IPS-18a (cell line): ENCODE measurements around the gene FNDC3A.

Source experiments
- H3K27ac ChIP-seq: one replicate; pipeline ENCODE4 v1.5.1; 2013; ENCODE audit warnings: low read length
- H3K27me3 ChIP-seq: one replicate; pipeline ENCODE4 v1.6.1; 2013; ENCODE audit warnings: mild to moderate bottlenecking, low read length; ENCODE audit not compliant: control insufficient read depth, insufficient read depth
- H3K36me3 ChIP-seq: one replicate; pipeline ENCODE4 v1.6.1; 2013; ENCODE audit warnings: low read depth, low read length; ENCODE audit not compliant: control insufficient read depth
- H3K4me1 ChIP-seq: one replicate; pipeline ENCODE4 v1.6.1; 2013; ENCODE audit warnings: low read depth, low read length; ENCODE audit not compliant: control insufficient read depth
- H3K4me3 ChIP-seq: one replicate; pipeline ENCODE4 v1.5.1; 2013; ENCODE audit warnings: low read length
- H3K9ac ChIP-seq: one replicate; pipeline ENCODE4 v1.6.1; 2013; ENCODE audit warnings: mild to moderate bottlenecking, low read length, moderate library complexity
- H3K9me3 ChIP-seq: one replicate; pipeline ENCODE4 v1.6.1; 2013; ENCODE audit warnings: low read depth, low read length; ENCODE audit not compliant: control insufficient read depth

FNDC3A gene

DNA sequence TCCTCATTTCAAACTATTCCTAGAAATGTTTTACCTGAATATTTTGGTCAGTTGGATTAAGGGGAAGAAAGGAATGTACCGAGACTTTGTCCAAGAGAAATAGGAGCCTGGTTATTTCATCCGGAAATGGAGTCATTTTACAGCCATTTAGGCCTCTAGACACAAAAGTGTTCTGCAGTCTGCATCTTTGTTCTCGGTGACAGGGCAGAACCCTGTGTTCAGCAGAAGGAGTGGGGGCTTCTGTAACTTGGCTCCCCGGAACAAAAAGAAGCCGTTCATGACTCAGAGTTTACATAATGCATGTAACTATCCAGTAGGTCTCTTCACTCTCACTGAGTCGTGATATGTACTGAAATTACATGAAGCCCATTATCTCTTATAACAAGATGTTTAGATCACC is 21.6 kb upstream of the FNDC3A start:
- Histone ChIP-seq H3K9me3 (no peaks in the 10 kb centered on the region), H3K4me1 (no peaks in the 10 kb centered on the region), H3K9ac (no peak overlapping the region), H3K4me3 (no peak overlapping the region), H3K27me3 (no peaks in the 10 kb centered on the region), H3K27ac (no peak overlapping the region), H3K36me3 (no peaks in the 10 kb centered on the region)

DNA sequence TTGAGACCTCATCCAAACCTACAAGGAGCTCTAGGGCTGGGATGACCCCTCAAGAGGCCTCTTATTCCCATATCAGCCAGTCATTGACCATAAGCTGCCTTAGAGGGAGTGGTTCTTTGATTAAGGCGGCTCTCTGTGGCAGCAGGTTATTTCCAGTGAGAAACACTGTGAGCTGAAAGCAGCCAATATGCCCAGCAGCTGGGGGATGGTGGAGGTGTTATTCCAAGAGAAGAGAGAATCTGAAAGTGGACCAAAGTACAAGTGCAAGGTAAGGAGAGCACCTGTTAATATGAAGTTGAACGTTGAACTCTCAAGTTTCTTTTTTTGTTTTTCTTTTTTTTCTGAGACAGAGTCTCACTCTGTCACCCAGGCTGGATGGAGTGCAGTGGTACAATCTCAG is 20.2 kb upstream of the FNDC3A start:
- H3K27ac ChIP-seq = no peak overlapping the region
- H3K9me3 ChIP-seq = no peaks in the 10 kb centered on the region
- H3K9ac ChIP-seq = no peak overlapping the region
- no peaks in the 10 kb centered on the region for H3K36me3 ChIP-seq
- H3K4me1 ChIP-seq = no peaks in the 10 kb centered on the region
- H3K4me3 ChIP-seq = no peak overlapping the region
- H3K27me3 ChIP-seq = no peaks in the 10 kb centered on the region

DNA sequence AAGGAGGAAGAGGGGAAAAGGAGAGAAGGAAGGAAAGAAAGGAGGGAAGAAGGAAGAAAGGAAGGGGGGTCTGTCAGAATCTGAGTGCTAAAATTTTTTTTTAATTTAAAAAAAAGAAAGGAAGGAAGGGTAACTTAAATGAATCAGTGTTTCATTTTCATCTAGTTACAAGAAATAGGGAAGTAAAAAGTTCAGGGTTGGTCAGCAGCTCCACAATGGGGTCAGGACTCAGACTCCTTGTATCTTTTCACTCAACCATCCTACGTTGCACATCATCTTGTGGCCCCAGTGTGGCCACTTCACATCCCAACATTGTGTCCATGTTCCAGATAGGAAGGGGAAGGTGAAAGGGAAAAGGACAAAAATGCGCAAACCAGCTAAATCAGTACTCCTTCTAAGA is 14.3 kb upstream of the FNDC3A start:
- no peaks in the 10 kb centered on the region for H3K9me3 ChIP-seq
- no peaks in the 10 kb centered on the region for H3K27me3 ChIP-seq
- H3K4me3 ChIP-seq = no peak overlapping the region
- no peak overlapping the region for H3K27ac ChIP-seq
- no peaks in the 10 kb centered on the region for H3K36me3 ChIP-seq
- no peaks in the 10 kb centered on the region for H3K4me1 ChIP-seq
- no peak overlapping the region for H3K9ac ChIP-seq

DNA sequence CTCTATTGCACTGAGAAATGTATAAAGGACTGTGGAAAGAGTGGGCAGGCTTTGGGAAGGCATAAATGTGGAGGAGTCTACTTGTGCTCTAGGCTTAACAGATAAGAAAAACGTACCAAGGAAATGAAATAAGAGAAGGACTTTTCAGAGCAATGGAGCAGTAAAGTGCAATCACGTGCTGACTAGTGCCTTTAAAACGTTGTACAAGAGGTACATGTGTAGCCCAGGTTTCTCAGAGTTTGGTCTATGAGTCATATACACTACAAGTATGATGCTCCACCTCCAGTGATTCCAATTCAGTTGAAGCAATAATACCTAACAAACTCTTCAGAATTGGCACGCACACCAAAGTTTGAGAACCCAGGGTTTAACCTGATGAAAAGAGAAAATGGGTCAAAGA is 13.4 kb upstream of the FNDC3A start:
- Histone ChIP-seq H3K9me3 (no peaks in the 10 kb centered on the region), H3K9ac (no peak overlapping the region), H3K27me3 (no peaks in the 10 kb centered on the region), H3K4me1 (no peaks in the 10 kb centered on the region), H3K36me3 (no peaks in the 10 kb centered on the region), H3K27ac (no peak overlapping the region), H3K4me3 (no peak overlapping the region)

DNA sequence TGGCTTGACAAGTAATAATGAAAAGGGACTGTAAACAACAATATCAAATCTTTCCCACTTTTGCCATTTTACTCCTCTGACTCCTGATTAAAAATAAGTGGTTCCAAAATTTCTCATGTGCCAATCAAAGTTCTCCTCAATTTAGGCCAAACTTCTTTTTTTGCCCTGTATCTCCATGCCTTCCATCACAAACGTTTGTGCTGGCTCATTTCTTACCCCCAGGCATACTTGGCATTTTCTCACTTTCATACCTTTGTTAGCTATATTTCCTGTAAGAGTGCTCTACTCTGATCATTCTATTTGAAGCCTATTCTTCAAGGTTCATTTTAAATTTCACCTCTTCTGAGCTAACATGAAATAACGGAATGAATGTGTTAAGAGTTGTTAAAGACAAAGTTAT is 10.0 kb upstream of the FNDC3A start:
- H3K36me3 ChIP-seq = no peaks in the 10 kb centered on the region
- no peaks in the 10 kb centered on the region for H3K27me3 ChIP-seq
- H3K27ac ChIP-seq = no peak overlapping the region
- H3K9me3 ChIP-seq = no peaks in the 10 kb centered on the region
- H3K4me3 ChIP-seq = no peak overlapping the region
- no peaks in the 10 kb centered on the region for H3K4me1 ChIP-seq
- H3K9ac ChIP-seq = no peak overlapping the region

DNA sequence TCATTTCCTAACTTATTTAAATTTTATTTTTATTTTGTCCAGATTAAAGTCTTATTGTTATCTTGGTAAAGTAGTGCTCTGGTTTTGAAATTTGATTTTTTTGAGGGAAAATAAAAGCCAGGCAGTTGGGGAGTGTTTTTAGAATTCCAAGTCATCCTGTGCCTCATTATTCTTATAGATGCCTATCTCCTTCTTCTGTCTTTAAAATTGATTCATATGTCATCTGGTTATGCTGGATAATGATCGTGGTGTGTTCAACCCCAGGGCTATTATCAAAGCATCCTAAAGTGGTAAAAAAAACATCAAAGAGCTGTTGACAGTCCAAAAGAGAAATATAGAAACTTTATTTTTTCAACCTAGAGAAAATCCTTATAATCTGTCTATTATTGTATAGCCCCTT is 6.0 kb upstream of the FNDC3A start:
- peaks cover 6% of the 10 kb centered on the region for H3K4me1 ChIP-seq
- H3K27me3 ChIP-seq = no peaks in the 10 kb centered on the region
- no peaks in the 10 kb centered on the region for H3K9me3 ChIP-seq
- no peaks in the 10 kb centered on the region for H3K36me3 ChIP-seq
- no peak overlapping the region for H3K27ac ChIP-seq
- H3K4me3 ChIP-seq = no peak overlapping the region
- H3K9ac ChIP-seq = no peak overlapping the region

DNA sequence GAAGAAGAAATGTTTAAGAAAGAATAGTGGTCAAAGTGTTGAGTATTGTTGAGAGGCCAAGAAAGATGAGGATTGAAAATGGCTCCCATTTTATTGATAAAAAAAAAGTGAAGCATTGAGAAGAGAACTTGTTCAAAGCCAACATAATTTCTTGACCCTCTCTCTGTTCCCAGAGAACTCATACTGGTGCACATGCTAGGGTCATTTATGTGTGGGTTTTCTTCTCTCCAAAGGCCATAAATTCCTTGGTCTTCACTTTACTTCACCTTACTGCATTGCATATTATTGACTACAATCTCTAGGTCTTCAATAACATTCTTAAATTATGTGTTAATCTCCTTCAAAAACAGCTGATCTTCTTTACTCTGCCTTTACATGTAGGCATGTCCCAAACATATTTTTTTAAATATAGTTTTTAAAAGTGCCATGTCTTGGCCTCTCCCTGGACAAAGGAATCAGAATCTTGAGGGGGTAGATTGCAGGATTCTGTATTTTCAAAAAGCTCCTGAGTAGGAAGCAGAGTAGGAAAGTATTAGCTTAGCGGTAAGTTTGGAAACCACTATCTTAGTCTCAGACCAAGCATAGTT is 1.8 kb upstream of the FNDC3A start:
- Histone ChIP-seq H3K36me3 (no peaks in the 10 kb centered on the region), H3K4me3 (peak overlapping the region; percentile 90), H3K27me3 (peaks cover 8% of the 10 kb centered on the region), H3K9ac (no peak overlapping the region), H3K4me1 (peaks cover 28% of the 10 kb centered on the region), H3K27ac (no peak overlapping the region), H3K9me3 (no peaks in the 10 kb centered on the region)

DNA sequence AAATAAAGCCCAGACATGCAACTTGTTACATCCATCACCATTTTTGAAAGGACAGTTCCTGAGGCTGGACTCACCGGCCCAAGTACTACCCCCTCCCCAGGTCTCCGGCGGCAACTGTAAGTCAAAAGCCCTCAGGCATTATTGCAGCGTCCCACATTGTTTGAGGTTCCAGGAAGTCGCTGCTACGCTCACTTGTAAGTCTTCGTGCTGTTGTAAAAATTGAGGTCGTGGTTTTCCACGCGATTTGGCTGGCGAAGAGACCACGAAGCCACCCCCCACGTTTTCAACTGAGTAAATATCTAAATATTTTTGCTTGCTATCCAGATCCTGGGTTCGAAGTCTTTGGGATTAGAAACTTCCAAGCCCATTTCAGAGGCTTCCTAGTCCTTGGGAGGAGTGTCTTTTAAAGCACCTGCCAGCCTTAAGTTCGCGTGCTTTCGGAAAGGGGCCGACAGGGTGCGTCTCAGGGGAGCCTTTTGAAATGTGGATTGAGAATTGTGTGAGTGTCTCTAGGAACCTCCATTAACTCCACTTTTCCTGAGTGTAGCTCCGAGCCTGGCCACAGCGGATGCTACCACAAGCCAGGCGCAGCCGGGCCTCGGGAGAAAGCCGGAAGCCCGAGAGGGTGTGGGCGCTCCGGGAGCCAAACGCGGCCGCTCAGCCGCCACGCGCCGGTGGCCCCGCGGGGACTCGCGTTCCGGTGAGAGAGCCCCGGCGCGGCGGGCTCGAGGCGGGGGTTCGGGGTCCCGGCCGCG is 434 bp upstream of the FNDC3A start:
- peak overlapping the region; percentile 69 for H3K27ac ChIP-seq
- H3K9me3 ChIP-seq = no peaks in the 10 kb centered on the region
- H3K27me3 ChIP-seq = peaks cover 8% of the 10 kb centered on the region
- H3K36me3 ChIP-seq = no peaks in the 10 kb centered on the region
- peak overlapping the region; percentile 88 for H3K9ac ChIP-seq
- H3K4me1 ChIP-seq = peaks cover 41% of the 10 kb centered on the region
- peak overlapping the region; percentile 90 for H3K4me3 ChIP-seq

DNA sequence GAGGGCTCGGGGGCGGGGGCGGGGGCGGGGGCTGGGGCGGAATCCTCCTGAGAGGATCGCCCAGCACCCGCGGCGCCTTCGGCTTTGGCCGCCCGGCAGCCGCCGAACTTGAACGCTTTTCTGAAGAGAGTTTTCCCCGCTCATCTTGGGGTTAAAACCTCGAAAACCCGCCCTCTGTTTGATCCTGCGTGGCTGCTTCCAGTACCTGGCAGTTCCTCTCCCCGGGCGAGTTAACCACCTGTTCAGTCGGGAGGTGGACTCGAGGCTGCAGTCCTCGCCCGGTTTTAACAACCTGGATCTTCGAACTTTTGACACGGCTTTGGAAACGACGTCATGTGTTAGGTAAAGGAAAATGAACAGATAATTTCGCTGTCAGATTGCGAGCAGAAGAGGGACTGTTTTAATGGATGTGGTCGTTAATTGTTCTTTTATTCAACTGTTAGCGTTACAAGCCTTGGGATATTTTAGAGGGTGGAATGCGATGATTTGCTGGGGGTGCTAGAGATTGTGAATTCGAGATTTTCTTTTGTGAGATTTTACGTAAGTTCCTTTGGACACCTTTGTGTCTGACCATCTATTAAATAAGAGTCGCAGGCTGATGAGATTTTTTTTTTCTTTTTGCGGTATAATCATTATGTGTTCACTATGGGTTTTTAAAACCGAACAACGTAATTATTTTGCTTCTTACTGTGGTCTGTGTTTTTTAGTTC is 1.0 kb downstream of the FNDC3A start:
- Histone ChIP-seq H3K9ac (peak overlapping the region; percentile 88), H3K4me1 (peaks cover 50% of the 10 kb centered on the region), H3K9me3 (no peaks in the 10 kb centered on the region), H3K27ac (peak overlapping the region; percentile 40), H3K27me3 (peaks cover 8% of the 10 kb centered on the region), H3K4me3 (peak overlapping the region; percentile 97), H3K36me3 (no peaks in the 10 kb centered on the region)

DNA sequence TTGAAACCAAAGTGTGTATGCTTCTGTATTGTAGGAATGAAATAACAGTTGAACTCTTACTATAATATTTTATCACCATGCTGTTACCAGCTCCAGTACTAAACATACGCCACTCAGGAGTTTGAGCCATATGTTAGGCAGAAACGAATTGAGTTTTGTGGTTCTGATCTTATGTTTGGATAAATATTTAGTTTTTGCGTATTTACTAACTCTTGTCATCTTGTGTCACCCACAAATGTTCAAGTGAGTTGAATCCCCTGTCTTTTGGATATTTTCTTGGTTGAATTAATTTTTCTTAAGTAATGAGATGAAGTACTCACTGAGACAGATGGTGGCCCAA is 1.5 kb downstream of the FNDC3A start:
- Histone ChIP-seq H3K27ac (no peak overlapping the region), H3K27me3 (peaks cover 8% of the 10 kb centered on the region), H3K4me3 (peak overlapping the region; percentile 97), H3K9ac (peak overlapping the region; percentile 88), H3K36me3 (no peaks in the 10 kb centered on the region), H3K4me1 (peaks cover 53% of the 10 kb centered on the region), H3K9me3 (no peaks in the 10 kb centered on the region)

DNA sequence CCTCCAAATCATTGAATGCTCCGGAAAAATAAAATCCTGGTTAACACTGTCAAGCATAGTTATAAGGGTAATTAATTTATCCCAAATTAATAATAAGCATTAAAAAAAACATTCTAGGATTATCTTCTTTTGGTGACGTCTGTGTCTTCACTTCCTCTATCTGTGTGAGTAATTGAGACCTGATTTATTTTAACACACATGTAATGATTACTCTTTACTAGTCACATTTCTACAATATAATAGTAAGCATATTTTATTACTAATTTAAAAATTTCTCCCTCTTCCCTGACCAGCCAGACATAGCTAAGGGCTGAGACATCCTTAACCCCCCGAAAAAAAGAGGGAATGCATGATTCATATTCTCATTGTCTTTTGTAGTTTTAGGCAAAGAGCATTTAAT is 2.3 kb downstream of the FNDC3A start:
- Histone ChIP-seq H3K27ac (no peak overlapping the region), H3K4me3 (peak overlapping the region; percentile 97), H3K27me3 (peaks cover 8% of the 10 kb centered on the region), H3K4me1 (peaks cover 60% of the 10 kb centered on the region), H3K9ac (peak overlapping the region; percentile 10), H3K36me3 (no peaks in the 10 kb centered on the region), H3K9me3 (no peaks in the 10 kb centered on the region)
